ENCODE measurements around the gene P2RY12. TPM values are rescaled to one million over a fixed set of nuclear protein-coding genes. Genes with fewer than 3 reads are reported as not detected.

The P2RY12 gene
- total RNA-seq, 4 donors from 2014 or later, result 0.31 to 7.8 (median 3.7) TPM

DNA sequence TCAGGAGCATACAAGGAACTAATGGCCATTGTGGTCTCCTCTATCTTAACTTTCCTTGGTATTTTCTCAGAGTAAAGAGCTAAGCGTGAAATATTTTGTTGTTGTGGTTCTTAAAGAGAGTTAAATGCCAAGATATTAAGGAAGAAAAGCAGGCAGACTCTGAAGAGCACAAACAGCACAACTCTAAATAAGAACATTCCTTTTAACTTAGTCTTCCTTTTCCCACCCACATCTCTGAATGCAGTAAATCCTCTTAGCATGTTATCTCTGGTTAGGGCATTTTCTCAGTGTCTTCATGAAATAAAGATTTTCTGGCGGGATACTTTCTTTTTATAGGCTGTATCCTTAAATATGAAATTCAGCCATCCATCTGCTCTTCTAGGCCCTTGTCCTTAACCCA lies 69.4 kb downstream of the P2RY12 start:
- Histone ChIP-seq H3K9me3 (no peaks in the 10 kb centered on the region), H3K36me3 (no peaks in the 10 kb centered on the region), H3K27ac (no peak overlapping the region), H3K27me3 (no peaks in the 10 kb centered on the region), H3K4me3 (no peak overlapping the region), H3K4me1 (no peaks in the 10 kb centered on the region)
- TF ChIP-seq EP300 (IDR thresholded peaks at IDR 0.05), result no peak
- TF ChIP-seq POLR2AphosphoS5 (IDR thresholded peaks at IDR 0.05), result no peak
- TF ChIP-seq, protein P1, sequence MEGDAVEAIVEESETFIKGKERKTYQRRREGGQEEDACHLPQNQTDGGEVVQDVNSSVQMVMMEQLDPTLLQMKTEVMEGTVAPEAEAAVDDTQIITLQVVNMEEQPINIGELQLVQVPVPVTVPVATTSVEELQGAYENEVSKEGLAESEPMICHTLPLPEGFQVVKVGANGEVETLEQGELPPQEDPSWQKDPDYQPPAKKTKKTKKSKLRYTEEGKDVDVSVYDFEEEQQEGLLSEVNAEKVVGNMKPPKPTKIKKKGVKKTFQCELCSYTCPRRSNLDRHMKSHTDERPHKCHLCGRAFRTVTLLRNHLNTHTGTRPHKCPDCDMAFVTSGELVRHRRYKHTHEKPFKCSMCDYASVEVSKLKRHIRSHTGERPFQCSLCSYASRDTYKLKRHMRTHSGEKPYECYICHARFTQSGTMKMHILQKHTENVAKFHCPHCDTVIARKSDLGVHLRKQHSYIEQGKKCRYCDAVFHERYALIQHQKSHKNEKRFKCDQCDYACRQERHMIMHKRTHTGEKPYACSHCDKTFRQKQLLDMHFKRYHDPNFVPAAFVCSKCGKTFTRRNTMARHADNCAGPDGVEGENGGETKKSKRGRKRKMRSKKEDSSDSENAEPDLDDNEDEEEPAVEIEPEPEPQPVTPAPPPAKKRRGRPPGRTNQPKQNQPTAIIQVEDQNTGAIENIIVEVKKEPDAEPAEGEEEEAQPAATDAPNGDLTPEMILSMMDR (IDR thresholded peaks at IDR 0.05), result no peak
- no peak for TF ChIP-seq POLR2A (IDR thresholded peaks at IDR 0.05)
- ATAC-seq, result no peak
- 85 to 92% methylated on average over 2 of the region's 2 CpGs for WGBS, 2 donors (ENCODE audit: low coverage in 1 of 2)

DNA sequence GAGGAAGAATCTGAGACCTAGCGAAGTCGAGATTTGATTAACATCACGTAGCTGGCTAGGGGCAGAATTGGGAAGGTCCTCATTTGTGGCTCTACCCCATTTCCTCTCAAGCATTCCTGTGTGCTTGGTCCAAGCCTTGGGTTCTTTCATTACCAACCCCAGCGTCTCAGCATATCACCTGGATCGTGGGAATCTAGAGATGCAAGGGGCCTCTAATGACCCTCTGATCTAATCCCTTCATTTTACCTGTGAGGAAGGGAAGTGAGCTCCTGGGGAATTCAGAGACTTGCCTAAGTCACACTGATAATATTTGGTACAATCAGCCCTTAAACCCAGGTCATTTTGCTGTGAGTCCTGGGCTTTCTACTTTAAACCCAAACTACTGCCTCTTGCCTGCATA lies 70.0 kb downstream of the P2RY12 start:
- WGBS, 2 donors (ENCODE audit: low coverage in 1 of 2), result 77 to 92% methylated on average over 3 to 5 of the region's 5 CpGs
- no peak overlapping the region for H3K4me3 ChIP-seq
- H3K27me3 ChIP-seq, result no peaks in the 10 kb centered on the region
- H3K4me1 ChIP-seq, result no peaks in the 10 kb centered on the region
- TF ChIP-seq POLR2AphosphoS5 (IDR thresholded peaks at IDR 0.05), result no peak
- no peak for TF ChIP-seq EP300 (IDR thresholded peaks at IDR 0.05)
- TF ChIP-seq, protein P1 (IDR thresholded peaks at IDR 0.05), result no peak
- no peak for TF ChIP-seq POLR2A (IDR thresholded peaks at IDR 0.05)
- H3K9me3 ChIP-seq, result no peaks in the 10 kb centered on the region
- no peak for ATAC-seq
- no peaks in the 10 kb centered on the region for H3K36me3 ChIP-seq
- H3K27ac ChIP-seq, result no peak overlapping the region

DNA sequence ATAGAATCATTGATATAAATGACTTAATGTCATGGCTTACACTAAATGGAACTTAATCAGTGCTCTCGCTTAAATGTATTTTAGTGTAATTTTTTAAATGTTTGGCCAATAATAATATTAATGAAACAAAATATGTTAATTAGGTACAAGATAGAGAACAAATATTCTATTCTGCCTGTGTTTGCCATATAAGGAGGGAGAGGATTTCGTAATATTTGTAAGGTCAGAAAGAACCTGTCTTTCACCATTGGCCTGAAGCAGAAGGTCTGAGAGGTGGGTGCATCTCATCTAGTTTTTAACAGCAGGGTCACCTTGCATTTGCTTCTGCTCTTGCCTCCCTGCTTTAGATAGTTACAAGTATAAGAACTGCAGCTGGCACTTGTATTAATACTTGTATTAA lies 70.4 kb downstream of the P2RY12 start:
- Histone ChIP-seq H3K9me3 (no peaks in the 10 kb centered on the region), H3K27me3 (no peaks in the 10 kb centered on the region), H3K27ac (no peak overlapping the region), H3K4me1 (no peaks in the 10 kb centered on the region), H3K36me3 (no peaks in the 10 kb centered on the region), H3K4me3 (no peak overlapping the region)
- 95 to 100% methylated on average over 2 of the region's 2 CpGs for WGBS, 2 donors (ENCODE audit: low coverage in 1 of 2)
- TF ChIP-seq POLR2A (IDR thresholded peaks at IDR 0.05), result no peak
- TF ChIP-seq EP300 (IDR thresholded peaks at IDR 0.05), result no peak
- TF ChIP-seq POLR2AphosphoS5 (IDR thresholded peaks at IDR 0.05), result no peak
- TF ChIP-seq, protein P1 (IDR thresholded peaks at IDR 0.05), result no peak
- no peak for ATAC-seq

DNA sequence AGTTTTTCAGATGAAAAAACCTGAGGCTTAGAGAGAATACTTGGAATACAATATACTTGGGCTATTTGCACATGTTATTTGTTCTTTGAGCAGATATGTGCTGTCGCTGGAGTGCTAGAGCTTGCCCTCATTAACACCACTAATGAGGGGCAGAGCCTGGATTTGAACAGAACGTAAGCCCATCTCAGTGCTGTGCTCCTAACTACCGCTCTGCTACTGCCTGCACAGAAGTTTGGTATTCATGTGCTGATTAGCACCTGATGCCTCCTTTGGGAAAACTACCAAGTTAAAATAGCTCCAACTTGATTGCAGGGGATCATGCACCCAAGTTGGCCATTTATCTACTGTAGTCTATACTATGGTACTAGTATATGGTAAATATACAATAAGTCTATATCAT lies 71.6 kb downstream of the P2RY12 start:
- H3K27me3 ChIP-seq, result no peaks in the 10 kb centered on the region
- WGBS, 2 donors (ENCODE audit: low coverage in 1 of 2), result 89 to 93% methylated on average over 2 to 3 of the region's 3 CpGs
- no peaks in the 10 kb centered on the region for H3K36me3 ChIP-seq
- H3K27ac ChIP-seq, result no peak overlapping the region
- H3K4me1 ChIP-seq, result no peaks in the 10 kb centered on the region
- H3K4me3 ChIP-seq, result no peak overlapping the region
- no peak for ATAC-seq
- H3K9me3 ChIP-seq, result no peaks in the 10 kb centered on the region
- TF ChIP-seq EP300 (IDR thresholded peaks at IDR 0.05) (no peak), POLR2A (IDR thresholded peaks at IDR 0.05) (no peak), POLR2AphosphoS5 (IDR thresholded peaks at IDR 0.05) (no peak)
- TF ChIP-seq, protein P1 (IDR thresholded peaks at IDR 0.05), result no peak

DNA sequence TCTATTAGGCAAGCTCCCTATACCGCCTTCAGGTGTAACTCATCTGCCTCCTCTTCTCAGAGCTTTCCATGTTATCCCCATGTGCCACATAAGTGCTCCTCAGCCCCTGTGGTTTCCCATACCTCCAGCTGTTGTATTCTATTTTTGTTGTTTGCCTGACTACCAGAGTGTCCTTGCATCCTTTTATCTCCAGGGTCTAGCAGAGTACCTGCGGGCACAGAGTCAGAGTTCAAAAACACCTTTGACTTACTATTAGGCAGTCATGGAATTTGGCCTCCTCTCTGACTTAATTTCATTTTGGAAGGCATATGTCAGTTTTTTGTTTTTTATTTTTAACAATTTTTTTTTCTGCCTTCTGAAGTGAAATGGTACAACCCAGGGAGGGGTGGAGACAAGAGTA lies 75.0 kb downstream of the P2RY12 start:
- H3K4me1 ChIP-seq, result peaks cover 0 to 6% (median 0%) of the 10 kb centered on the region in 3 donors

More for the DNA sequence above, 75.0 kb downstream of the P2RY12 start:
- no peaks in the 10 kb centered on the region for H3K36me3 ChIP-seq
- no peaks in the 10 kb centered on the region for H3K27me3 ChIP-seq
- TF ChIP-seq, protein P1 (IDR thresholded peaks at IDR 0.05), result no peak
- TF ChIP-seq POLR2A (IDR thresholded peaks at IDR 0.05) (no peak), POLR2AphosphoS5 (IDR thresholded peaks at IDR 0.05) (no peak), EP300 (IDR thresholded peaks at IDR 0.05) (no peak)
- 92 to 100% methylated on average over 2 of the region's 2 CpGs for WGBS, 2 donors (ENCODE audit: low coverage in 1 of 2)
- ATAC-seq, result no peak
- H3K27ac ChIP-seq, result no peak overlapping the region
- H3K4me3 ChIP-seq, result no peak overlapping the region
- H3K9me3 ChIP-seq, result no peaks in the 10 kb centered on the region
